NCI-H2107 treated with DMSO at 0.1 percent for 48 hours (cell line): ENCODE results near the gene DUSP1.
"Not testable (repeated sequence)": the region's sequence is repeated elsewhere in the genome, so short reads cannot be mapped to it uniquely, and the experiment has no call there.

Experiments used
- DNase-seq: peaks from one replicate; lab custom pipeline; 2025; ENCODE audit not compliant: unreplicated experiment; lab: John Stamatoyannopoulos, UW

DUSP1 gene

GRCh38 chr5:172770675-172771438 lies at the start of gene DUSP1:
DUSP1 (minus strand) TSS chr5:172771195; CDS start chr5:172770952, 243 bp downstream.
- peak; percentile 53 for DNase-seq

DNA sequence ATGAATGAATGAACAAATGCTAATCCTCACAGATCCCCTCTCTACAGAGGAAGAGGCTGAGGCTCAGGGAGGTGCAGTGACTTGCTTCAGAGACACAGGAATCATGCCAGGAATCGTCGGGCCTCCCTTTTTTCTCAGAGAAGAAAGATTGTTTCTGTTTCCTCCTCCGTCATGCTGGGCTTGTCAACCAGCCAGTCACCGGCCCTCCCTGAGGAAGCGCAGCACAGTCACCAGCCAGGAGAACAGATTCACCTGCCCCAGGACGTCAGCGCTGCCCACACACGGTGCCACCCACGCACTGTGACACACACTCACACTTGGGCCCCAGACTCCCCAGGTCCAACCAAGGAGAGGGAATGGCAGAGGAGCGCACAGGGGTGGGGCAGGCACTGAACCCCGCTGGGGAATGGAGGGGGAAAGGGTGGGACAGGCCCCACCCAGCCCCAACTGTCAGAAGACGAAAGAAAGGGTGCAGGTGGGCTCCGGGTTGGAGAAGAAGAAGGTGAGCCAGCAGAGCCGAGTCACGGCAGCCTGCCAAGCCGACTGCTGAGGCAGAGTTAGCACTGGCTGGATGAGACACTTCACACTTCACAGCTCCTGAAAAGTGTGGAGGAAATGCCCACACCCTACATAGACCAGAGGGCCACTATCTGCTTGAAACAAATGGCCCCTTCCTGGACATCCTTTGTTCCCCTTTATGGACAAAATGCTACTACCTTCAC lies 49.2 kb upstream of the DUSP1 start:
- no peak for DNase-seq

- DNase-seq = no peak
Measured at GRCh38 chr5:172819569-172819968, 48.6 kb upstream of the DUSP1 start.

- no peak for DNase-seq
Measured at GRCh38 chr5:172818081-172818480, 47.1 kb upstream of the DUSP1 start.

GRCh38 chr5:172817664-172818063 lies 46.7 kb upstream of the DUSP1 start:
- DNase-seq = no peak

GRCh38 chr5:172816925-172817562 lies 46.0 kb upstream of the DUSP1 start:
- no peak for DNase-seq

GRCh38 chr5:172815631-172816030 lies 44.6 kb upstream of the DUSP1 start:
- DNase-seq = no peak

DNA sequence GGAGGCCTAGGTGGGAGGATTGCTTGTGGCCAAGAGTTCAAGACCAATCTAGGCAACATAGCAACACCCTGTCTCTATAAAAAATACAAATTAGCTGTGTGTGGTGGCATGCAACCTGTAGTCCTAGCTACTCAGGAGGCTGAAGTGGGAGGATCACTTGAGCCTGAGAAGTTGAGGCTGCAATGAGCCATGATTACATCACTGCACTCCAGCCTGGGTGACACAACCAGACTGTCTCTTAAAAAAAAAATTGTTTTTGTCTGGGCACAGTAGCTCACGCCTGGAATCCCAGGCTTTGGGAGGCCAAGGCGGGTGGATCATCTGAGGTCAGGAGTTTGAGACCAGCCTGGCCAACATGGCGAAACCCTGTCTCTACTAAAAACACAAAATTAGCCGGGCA lies 40.0 kb upstream of the DUSP1 start:
- not testable (repeated sequence) for DNase-seq

DNA sequence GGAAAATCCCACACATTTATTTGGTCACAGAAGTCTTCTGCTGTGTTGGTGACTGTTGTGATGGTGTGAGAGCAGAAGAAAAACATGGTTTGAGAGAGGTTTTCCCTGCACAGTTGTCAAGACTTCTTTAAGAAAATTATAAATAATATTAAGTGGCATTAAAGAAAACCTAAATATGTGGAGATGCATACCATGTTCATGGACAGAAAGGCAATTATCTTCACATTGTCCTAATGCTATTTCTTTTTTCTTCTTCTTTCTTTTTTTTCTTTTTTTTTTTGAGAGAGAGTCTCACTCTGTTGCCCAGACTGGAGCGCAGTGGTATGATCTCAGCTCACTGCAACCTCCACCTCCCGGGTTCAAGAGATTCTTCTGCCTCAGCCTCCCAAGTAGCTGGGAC lies 38.8 kb upstream of the DUSP1 start:
- no peak for DNase-seq

DNA sequence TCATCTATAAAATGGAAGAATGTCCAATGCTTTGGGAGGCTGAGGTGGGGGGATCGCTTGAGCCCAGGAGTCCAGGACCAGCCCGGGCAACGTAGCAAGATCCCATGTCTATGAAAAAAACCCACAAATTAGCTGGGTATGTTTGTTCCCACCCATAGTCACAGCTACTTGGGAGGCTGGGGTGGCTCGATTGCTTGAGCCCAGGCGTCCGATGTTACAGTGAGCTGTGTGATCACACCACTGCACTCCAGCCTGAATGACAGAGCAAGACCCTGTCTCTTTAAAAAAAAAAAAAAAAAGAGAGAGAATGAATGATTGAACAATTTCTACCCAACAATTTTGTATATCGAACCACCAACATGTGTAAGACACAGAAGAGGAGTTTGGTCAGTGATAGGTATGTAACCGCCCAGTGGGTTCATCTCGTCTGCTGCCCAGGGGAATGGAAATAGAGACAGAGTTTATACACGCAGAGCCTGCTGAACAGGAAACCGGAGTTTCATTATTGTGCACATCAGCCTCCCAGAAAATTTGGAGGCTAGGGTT lies 36.8 kb upstream of the DUSP1 start:
- no peak for DNase-seq

- no peak for DNase-seq
Measured at GRCh38 chr5:172806897-172807672, 36.1 kb upstream of the DUSP1 start.

DNA sequence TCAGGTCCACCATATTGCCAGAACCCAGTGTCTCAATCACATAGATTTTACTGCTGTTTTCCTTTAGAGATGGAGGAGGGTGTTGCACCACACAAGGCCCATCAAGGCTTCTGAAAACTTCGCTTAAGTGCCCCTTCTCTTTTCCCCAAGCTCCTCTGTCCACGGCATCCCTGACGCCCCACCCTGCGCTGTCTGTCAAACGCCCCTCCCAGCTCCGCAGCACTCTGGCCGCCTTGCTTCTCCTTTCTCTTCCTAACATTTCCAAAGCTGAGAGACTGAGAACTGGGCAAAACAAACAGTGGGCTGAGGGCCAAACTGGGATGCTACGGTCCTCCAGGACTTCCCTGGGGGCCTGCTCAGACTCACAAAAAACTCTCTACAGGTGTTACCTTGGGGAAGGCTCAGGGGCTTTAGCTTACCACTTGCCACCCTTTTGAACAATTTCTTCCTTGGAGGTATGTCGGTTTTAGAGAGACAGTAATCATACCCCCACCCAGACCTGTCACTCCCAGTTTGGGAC lies 34.8 kb upstream of the DUSP1 start:
- DNase-seq = no peak

GRCh38 chr5:172805018-172805683 lies 34.2 kb upstream of the DUSP1 start:
- DNase-seq = no peak

DNA sequence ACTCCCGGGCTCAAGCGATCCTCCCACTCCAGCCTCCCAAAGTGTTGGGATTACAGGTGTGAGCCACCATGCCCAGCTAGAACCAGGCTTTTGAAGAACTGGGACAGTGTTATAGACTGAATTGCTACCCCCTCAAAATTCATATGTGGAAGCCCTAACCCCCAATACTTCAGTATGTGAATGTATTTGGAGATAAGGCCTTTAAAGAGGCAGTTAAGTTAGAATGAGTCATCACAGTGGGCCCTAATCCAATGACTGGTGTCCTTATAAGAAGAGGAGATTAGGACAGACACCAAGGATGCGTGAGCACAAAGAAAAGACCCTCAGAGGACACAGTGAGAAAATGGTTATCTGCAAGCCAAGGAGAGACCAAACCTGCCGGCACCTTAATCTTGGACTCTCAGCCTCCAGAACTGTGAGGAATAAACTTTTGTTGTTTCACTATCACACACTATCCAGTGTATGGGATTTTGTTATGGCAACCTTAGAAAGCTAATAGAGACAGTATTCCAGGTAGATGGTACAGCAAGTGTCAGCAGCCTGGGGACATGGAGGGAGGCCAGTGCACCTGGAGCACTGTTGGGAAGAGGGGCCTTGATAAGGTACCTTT lies 31.7 kb upstream of the DUSP1 start:
- DNase-seq = no peak

DNA sequence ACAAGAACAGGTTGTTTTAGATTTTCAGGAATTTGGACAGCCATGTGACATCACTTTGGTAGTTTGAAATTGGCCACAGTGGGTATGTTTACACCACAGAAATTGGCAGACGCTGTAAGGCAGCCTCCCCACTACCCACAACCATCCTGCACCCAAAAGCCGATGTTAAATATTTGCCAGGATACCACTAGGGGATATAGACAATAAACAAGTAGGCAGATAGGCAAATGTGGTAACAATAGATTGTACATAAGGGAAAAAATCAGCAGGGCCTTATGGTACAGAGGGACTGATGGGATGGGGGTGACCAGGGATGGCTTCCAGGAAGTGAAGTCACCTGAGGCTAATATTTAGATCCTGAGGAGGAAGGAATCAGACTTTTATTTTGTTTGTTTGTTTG lies 31.1 kb upstream of the DUSP1 start:
- DNase-seq = no peak

- no peak for DNase-seq
Measured at GRCh38 chr5:172801179-172801671, 30.2 kb upstream of the DUSP1 start.

DNA sequence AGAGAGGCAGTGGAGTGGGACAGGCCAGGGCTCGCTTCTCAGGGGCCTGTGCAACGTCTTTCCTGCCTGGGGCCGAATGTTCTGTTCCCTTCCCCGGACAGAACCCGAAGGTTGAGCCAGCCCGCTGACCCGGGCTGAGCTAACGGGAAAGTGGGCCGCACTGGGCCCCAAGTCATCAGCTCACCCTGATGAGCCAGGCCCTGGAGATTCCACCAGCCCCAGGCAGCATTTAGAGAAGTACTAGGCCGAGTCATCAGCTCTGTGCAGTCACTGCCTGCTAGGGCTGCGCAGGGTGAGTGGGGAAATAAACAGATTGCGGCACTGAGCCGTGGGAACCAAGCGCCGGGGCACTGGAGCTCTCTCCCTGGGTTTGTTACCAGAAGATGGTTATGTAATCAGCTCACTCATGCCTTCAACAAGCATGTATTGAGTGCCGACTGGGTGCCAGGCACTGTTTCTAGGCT lies 29.1 kb upstream of the DUSP1 start:
- DNase-seq = no peak

GRCh38 chr5:172799416-172799815 lies 28.4 kb upstream of the DUSP1 start:
- no peak for DNase-seq

- DNase-seq = no peak
Measured at GRCh38 chr5:172798422-172799215, 27.6 kb upstream of the DUSP1 start.
